Activated naive CD8-positive, alpha-beta T cell (primary cell): ENCODE data around the gene DCAF7.

Experiments
- H3K27ac Mint-ChIP-seq: one replicate; pipeline ENCODE4 v1.8.0; 2021; ENCODE audit warnings: mixed read lengths
- H3K27me3 Mint-ChIP-seq: one replicate; pipeline ENCODE4 v1.8.0; 2021; ENCODE audit warnings: mixed read lengths
- H3K36me3 Mint-ChIP-seq: one replicate; pipeline ENCODE4 v1.8.0; 2021; ENCODE audit warnings: mixed read lengths
- H3K4me1 Mint-ChIP-seq: one replicate; pipeline ENCODE4 v1.8.0; 2021; ENCODE audit warnings: low read depth, mixed read lengths
- H3K4me3 Mint-ChIP-seq: one replicate; pipeline ENCODE4 v1.8.0; 2021; ENCODE audit warnings: mild to moderate bottlenecking, mixed read lengths
- H3K9me3 Mint-ChIP-seq: one replicate; pipeline ENCODE4 v1.8.0; 2021; ENCODE audit warnings: low read depth, mixed read lengths

DCAF7 gene

DNA sequence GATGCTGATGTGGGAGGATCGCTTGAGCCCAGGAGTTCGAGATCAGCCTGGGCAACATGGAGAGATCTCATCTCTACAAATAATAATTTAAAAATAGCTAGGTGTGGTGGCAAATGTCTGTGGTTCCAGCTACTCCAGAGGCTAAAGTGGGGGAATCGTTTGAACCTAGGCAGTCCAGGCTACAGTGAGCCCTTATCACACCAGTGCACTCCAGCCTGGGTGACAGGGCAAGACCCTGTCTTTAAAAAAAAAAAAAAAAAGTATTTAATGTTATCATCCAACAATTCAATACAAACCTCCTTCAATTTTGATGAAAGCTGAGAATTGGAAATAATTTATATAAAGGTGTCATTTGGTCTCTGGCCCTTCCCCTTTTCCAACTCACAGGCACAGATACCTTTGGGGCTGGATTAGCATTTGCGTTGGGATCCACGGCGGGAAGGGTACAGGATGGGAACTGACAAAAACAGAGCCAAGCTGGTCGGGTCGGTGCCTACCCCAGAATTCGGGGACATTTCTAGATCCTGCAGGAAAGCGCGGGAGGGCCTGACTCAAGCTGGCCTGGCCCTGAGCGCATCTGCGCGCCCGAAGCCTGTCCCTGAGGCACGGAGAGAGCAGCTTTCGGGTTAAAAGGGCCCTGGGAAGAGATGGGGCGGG, 860 bp upstream of the DCAF7 start:
- Mint-ChIP-seq H3K27ac (peak overlapping the region; percentile 96), H3K36me3 (peaks cover 4% of the 10 kb centered on the region)

DNA sequence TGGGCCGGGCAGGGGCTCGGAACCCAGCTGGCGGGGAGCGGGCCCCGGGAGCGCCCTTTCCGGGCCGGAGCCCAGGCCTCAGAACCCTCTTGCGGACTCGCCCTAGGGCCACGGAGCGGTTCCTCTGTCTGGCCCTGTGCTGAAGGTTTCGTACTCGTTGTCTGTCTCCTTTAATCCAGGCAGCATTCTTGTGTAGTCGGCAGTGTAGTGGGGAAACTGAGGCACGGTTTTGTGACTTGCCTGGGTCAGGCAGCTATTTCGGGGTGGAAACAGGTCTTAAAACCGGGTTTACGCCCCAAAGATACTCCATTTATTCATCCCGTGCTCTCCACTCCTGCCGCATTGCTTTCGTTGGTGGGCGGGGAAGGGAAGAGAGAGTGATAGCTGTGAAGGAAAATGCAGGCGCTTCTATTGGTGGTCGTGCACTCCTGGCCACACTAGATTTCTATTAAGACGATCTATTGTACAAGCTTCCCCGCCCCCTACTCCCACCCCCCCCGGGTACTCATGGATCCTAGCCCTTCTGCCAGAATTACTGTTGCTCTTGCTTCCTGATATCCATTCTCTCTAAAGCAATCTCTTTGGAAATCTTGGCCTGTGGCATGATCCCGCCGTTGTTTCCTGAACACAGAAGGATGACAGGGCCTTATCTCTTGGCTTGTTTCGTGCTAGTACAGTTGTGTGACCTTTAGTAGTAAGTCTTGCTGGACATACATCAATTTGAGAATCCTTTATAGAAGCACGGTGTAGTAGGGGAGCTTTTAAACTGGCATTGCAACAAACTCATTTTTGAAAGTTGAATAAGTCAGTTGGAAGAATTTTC, 751 bp downstream of the DCAF7 start:
- peaks cover 4% of the 10 kb centered on the region for H3K36me3 Mint-ChIP-seq
- no peaks in the 10 kb centered on the region for H3K27me3 Mint-ChIP-seq
- peak overlapping the region; percentile 97 for H3K4me3 Mint-ChIP-seq
- H3K4me1 Mint-ChIP-seq: peaks cover 47% of the 10 kb centered on the region
- H3K9me3 Mint-ChIP-seq: no peaks in the 10 kb centered on the region
- peak overlapping the region; percentile 96 for H3K27ac Mint-ChIP-seq

More for the DNA sequence above, 860 bp upstream of the DCAF7 start:
- Mint-ChIP-seq H3K9me3 (no peaks in the 10 kb centered on the region), H3K4me1 (peaks cover 31% of the 10 kb centered on the region), H3K4me3 (peak overlapping the region; percentile 97), H3K27me3 (no peaks in the 10 kb centered on the region)

GRCh38 chr17:63552211-63552610, 1.9 kb downstream of the DCAF7 start:
- Mint-ChIP-seq H3K27ac (peak overlapping the region; percentile 61), H3K4me3 (peak overlapping the region; percentile 97), H3K9me3 (no peaks in the 10 kb centered on the region), H3K27me3 (no peaks in the 10 kb centered on the region), H3K36me3 (peaks cover 7% of the 10 kb centered on the region), H3K4me1 (peaks cover 56% of the 10 kb centered on the region)

DNA sequence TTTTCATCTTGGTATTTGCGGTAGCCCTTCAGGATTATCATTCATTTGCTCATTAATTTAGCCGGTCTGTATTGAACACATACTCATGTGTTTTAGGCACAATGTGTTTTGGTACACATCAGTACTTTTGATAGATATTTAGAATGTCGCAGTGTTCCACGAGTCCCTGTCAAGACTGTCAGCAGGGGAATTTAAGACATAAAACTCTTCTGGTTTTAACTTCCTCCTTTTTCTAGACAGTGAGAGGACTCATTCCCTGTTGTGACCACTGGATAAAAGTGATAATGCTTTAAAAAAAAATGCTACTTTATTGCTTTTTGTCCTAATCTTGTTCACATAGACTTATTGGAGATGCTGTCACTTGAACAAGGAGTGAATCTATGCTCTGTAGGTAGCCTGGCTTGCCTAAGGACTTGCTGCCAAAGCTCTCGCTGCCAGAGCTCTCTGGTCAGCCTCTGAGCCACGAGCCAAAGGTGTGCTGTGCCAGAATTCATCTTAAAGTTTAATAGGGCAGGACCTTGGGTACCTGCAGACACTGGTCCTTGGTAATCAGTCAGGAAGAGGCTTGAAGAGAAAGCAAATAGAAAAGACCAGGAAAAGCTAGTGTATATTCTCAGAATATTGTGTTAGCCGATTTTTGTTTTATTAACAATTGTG, 5.4 kb downstream of the DCAF7 start:
- H3K4me3 Mint-ChIP-seq: no peak overlapping the region
- H3K27ac Mint-ChIP-seq: no peak overlapping the region
- H3K9me3 Mint-ChIP-seq: no peaks in the 10 kb centered on the region
- H3K4me1 Mint-ChIP-seq: peaks cover 74% of the 10 kb centered on the region
- peaks cover 10% of the 10 kb centered on the region for H3K36me3 Mint-ChIP-seq
- no peaks in the 10 kb centered on the region for H3K27me3 Mint-ChIP-seq

DNA sequence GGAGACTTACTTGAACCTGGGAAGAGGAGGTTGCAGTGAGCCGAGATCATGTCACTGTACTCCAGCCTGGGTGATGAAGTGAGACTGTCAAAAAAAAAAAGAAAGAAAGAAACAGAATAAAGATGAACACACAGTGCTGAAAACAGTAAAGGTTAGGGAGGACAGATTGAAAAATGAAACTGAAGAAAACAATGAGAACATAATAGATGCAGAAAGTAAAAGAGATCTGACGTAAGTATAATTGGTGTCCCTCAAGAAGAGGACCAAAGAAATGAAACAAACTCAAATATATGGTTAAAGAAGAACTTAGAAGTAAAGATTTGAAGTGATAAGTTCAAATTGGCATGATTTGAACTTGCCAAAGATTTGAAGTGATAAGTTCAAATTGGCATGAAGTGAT, 7.1 kb downstream of the DCAF7 start:
- Mint-ChIP-seq H3K27ac (peak overlapping the region; percentile 56), H3K4me3 (no peak overlapping the region), H3K9me3 (no peaks in the 10 kb centered on the region), H3K4me1 (peaks cover 79% of the 10 kb centered on the region), H3K36me3 (peaks cover 10% of the 10 kb centered on the region), H3K27me3 (no peaks in the 10 kb centered on the region)

DNA sequence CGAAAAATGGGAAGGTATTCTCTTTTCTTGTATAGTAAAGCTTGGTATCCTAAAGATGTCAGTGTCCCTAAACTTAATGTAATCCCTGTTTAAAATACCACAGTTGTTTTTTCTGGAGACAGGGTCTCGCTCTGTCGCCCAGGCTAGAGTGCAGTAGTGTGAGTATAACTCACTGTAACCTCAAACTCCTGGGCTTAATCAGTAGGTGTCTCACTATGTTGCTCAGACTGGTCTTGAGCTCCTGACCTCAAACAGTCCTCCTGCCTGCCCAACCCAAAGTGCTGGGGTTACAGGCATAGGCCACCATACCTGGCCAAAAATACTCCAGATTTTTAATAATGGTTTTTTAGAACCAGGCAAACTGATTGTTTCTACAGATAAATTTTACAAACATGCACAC, 8.2 kb downstream of the DCAF7 start:
- no peaks in the 10 kb centered on the region for H3K9me3 Mint-ChIP-seq
- H3K27ac Mint-ChIP-seq: no peak overlapping the region
- H3K27me3 Mint-ChIP-seq: no peaks in the 10 kb centered on the region
- H3K4me1 Mint-ChIP-seq: peaks cover 74% of the 10 kb centered on the region
- H3K36me3 Mint-ChIP-seq: peaks cover 6% of the 10 kb centered on the region
- H3K4me3 Mint-ChIP-seq: no peak overlapping the region

GRCh38 chr17:63561819-63562218, 11.5 kb downstream of the DCAF7 start:
- Mint-ChIP-seq H3K9me3 (no peaks in the 10 kb centered on the region), H3K4me3 (no peak overlapping the region), H3K36me3 (peaks cover 6% of the 10 kb centered on the region), H3K27ac (no peak overlapping the region), H3K27me3 (no peaks in the 10 kb centered on the region), H3K4me1 (peaks cover 62% of the 10 kb centered on the region)

- no peak overlapping the region for H3K4me3 Mint-ChIP-seq
- H3K27ac Mint-ChIP-seq: no peak overlapping the region
- no peaks in the 10 kb centered on the region for H3K9me3 Mint-ChIP-seq
- H3K27me3 Mint-ChIP-seq: no peaks in the 10 kb centered on the region
- no peaks in the 10 kb centered on the region for H3K36me3 Mint-ChIP-seq
- peaks cover 58% of the 10 kb centered on the region for H3K4me1 Mint-ChIP-seq
These were observed 13.1 kb downstream of the DCAF7 start for GRCh38 chr17:63563339-63563738.

DNA sequence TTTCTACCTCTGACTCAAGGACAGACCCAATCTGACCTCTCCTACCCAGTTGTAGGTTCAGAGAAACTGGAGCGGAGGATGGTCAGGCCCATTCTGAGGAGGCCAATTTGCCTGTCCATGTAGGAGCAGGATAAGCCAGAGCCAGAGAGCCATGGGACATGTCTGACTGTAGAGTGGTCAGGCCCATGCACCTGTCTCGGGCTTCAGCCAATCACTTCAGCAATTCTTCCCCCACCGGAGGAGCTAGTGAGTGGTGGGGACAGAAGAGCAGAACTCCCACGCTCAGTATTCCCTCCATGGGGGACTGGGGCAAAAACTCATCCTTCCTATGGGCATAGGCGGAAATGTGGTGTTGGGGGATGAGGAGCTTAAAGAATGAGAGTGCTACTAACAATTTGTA, 14.3 kb downstream of the DCAF7 start:
- Mint-ChIP-seq H3K4me1 (peaks cover 58% of the 10 kb centered on the region), H3K9me3 (no peaks in the 10 kb centered on the region), H3K36me3 (no peaks in the 10 kb centered on the region), H3K4me3 (no peak overlapping the region), H3K27ac (no peak overlapping the region), H3K27me3 (no peaks in the 10 kb centered on the region)

DNA sequence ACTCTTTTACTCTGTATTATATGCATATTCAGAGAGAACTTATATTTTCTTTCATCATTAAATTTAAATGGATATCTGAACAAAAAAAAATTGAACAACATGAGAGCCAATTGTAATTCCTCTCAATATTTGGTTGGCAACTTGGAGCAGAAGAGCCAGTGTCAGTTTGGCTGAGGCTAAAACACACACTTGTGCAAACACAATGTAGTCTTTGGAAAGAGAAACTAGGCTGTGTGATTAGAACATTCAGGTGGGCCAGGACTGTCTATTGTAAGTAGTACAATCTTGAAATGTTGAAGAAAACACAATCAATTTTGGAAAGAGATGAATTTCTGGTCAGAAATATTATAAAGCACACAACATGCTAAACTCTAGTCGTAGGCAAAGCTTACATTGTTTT, 17.0 kb downstream of the DCAF7 start:
- H3K27ac Mint-ChIP-seq: no peak overlapping the region
- no peaks in the 10 kb centered on the region for H3K27me3 Mint-ChIP-seq
- H3K9me3 Mint-ChIP-seq: no peaks in the 10 kb centered on the region
- no peaks in the 10 kb centered on the region for H3K36me3 Mint-ChIP-seq
- peaks cover 56% of the 10 kb centered on the region for H3K4me1 Mint-ChIP-seq
- H3K4me3 Mint-ChIP-seq: no peak overlapping the region

DNA sequence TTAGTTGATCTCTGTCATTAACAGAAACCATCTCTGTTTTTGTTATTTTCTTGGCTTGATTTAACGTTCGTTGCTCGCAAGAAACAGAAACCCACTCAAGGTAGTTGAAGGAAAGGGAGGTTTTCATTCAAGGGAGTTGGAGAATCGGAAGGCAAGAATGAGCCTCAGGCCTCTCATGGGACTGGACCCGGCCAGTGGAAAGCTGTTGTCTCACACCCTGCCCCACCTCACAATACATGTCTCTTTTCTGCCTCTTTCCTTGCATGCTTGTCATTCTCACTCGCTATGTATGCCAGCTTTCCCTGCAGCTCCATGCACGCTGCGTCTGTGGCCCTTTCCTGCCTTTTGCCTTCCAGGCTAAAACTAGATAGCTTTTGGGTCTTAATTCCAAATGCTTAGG, 18.3 kb downstream of the DCAF7 start:
- H3K36me3 Mint-ChIP-seq: no peaks in the 10 kb centered on the region
- no peaks in the 10 kb centered on the region for H3K9me3 Mint-ChIP-seq
- H3K27ac Mint-ChIP-seq: peak overlapping the region; percentile 13
- H3K4me1 Mint-ChIP-seq: peaks cover 53% of the 10 kb centered on the region
- H3K27me3 Mint-ChIP-seq: no peaks in the 10 kb centered on the region
- no peak overlapping the region for H3K4me3 Mint-ChIP-seq

- peak overlapping the region; percentile 13 for H3K27ac Mint-ChIP-seq
- peaks cover 47% of the 10 kb centered on the region for H3K4me1 Mint-ChIP-seq
- H3K9me3 Mint-ChIP-seq: no peaks in the 10 kb centered on the region
- no peaks in the 10 kb centered on the region for H3K36me3 Mint-ChIP-seq
- no peaks in the 10 kb centered on the region for H3K27me3 Mint-ChIP-seq
- H3K4me3 Mint-ChIP-seq: no peak overlapping the region
These were observed 21.5 kb downstream of the DCAF7 start for GRCh38 chr17:63571632-63572310.

DNA sequence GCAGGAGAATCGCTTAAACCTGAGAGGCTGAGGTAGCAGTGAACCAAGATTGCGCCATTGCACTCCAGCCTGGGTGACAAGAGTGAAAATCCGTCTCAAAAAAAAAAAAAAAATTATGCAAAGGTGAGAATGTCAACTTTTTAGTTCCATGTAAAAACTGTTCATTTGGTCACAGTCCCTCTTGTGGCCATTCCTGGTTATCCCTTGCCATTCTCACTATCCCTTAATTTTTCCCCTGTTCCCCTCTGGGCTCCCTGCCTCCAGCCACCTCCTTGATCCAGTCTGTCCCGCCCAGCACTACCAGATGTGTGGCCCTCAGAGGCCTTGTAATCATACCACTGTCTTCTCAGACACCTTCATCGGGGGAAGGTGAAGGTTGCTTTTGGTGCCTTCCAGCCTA, 23.4 kb downstream of the DCAF7 start:
- Mint-ChIP-seq H3K36me3 (no peaks in the 10 kb centered on the region), H3K27ac (no peak overlapping the region), H3K27me3 (no peaks in the 10 kb centered on the region), H3K9me3 (no peaks in the 10 kb centered on the region), H3K4me3 (no peak overlapping the region), H3K4me1 (peaks cover 38% of the 10 kb centered on the region)

DNA sequence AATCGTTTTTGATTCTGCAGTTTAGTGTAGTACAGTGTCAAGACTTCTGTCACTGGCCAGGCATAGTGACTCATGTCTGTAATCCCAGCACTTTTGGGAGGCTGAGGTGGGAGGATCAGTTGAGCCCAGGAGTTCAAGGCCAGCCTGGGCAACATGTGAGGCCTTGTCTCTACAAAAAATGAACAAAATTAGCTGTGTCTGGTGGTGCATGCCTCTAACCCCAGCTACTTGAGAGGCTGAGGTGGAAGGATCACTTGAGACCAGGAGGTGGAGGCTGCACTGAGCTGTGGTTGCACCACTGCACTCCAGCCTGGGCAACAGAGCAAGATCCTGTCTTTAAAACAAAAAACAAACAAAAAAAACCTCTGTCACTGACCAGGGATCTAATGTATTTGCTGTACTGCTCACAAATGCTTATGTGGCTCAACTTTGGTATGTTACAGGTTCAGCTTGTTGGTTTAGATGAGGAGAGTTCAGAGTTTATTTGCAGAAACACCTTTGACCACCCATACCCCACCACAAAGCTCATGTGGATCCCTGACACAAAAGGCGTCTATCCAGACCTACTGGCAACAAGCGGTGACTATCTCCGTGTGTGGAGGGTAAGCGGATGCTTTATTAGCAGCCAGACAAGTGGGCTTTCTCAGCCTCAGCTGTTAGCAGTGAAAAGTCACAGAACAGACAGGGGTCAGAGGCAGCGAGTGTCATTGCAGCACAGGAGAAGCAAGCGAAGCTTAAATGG, 27.9 kb downstream of the DCAF7 start:
- no peaks in the 10 kb centered on the region for H3K36me3 Mint-ChIP-seq
- H3K27me3 Mint-ChIP-seq: no peaks in the 10 kb centered on the region
- peak overlapping the region; percentile 64 for H3K27ac Mint-ChIP-seq
- H3K9me3 Mint-ChIP-seq: no peaks in the 10 kb centered on the region
- no peak overlapping the region for H3K4me3 Mint-ChIP-seq
- H3K4me1 Mint-ChIP-seq: peaks cover 13% of the 10 kb centered on the region
